ENCODE results near the gene PTH1R. TPM values are rescaled to one million over a fixed set of nuclear protein-coding genes. Genes with fewer than 3 reads are reported as not detected.

The PTH1R gene
- total RNA-seq, 1 experiment from 2014 or later: 1.0 TPM

GRCh38 chr3:46876313-46877300, 914 bp upstream of the PTH1R start:
- H3K9ac ChIP-seq (ENCODE audit: extremely low read depth, insufficient read length, low read length): no peak overlapping the region
- no peak overlapping the region for H2BK20ac ChIP-seq (ENCODE audit: low read depth, low read length, poor library complexity, severe bottlenecking)
- H4K5ac ChIP-seq (ENCODE audit: insufficient read length, low read depth, low read length): no peak overlapping the region
- no peak overlapping the region for H3K56ac ChIP-seq (ENCODE audit: insufficient read length, low read depth, low read length)
- H3K4ac ChIP-seq (ENCODE audit: low read depth, low read length): no peak overlapping the region
- H4K91ac ChIP-seq (ENCODE audit: insufficient read length, low read depth, low read length): no peak overlapping the region
- no peak overlapping the region for H4K8ac ChIP-seq (replicated peaks; ENCODE audit: insufficient read length, low read depth, low read length)
- H3K23me2 ChIP-seq (ENCODE audit: insufficient read length, low read depth, low read length, poor library complexity, severe bottlenecking): no peaks in the 10 kb centered on the region
- no peaks in the 10 kb centered on the region for H3K79me1 ChIP-seq (ENCODE audit: insufficient read depth, low read depth, low read length, poor library complexity, severe bottlenecking)
- H3K18ac ChIP-seq (ENCODE audit: insufficient read length, low read depth, low read length): no peak overlapping the region
- Mint-ChIP-seq H3K4me3 (no peak overlapping the region), H3K4me1 (peaks cover 8 to 23% of the 10 kb centered on the region in 2 experiments), H3K36me3 (ENCODE audit: insufficient read depth in 1 of 3, low read depth in 3 of 3) (no peaks in the 10 kb centered on the region), H3K27me3 (ENCODE audit: low read depth) (peaks cover 96% of the 10 kb centered on the region), H3K27ac (no peak overlapping the region), H3K9me3 (no peaks in the 10 kb centered on the region)
- H3K27me3 ChIP-seq (ENCODE audit: insufficient read depth, low read length): peaks cover 30% of the 10 kb centered on the region
- H4K20me1 ChIP-seq (ENCODE audit: control insufficient read depth, insufficient read depth, insufficient read length): no peaks in the 10 kb centered on the region
- H2AK5ac ChIP-seq (ENCODE audit: insufficient read length, low read length): no peak overlapping the region
- TF ChIP-seq CTCF (conservative IDR thresholded peaks at IDR 0.05): no peak
- no peak for DNase-seq
- no CpG with 5 or more reads among the region's 10 CpGs for WGBS (ENCODE audit: extremely low coverage, insufficient read length, low lambda C conversion rate)
- no peak overlapping the region for H3K4me2 ChIP-seq (ENCODE audit: insufficient read depth, insufficient read length, low read length)
- H2BK120ac ChIP-seq (ENCODE audit: low read depth, low read length, poor library complexity, severe bottlenecking): no peak overlapping the region
- no peaks in the 10 kb centered on the region for H3K4me1 ChIP-seq (ENCODE audit: insufficient read depth, low read length)
- no peak overlapping the region for H3T11ph ChIP-seq (ENCODE audit: low read length)
- H2BK15ac ChIP-seq (ENCODE audit: low read depth, low read length): no peak overlapping the region
- no peak overlapping the region for H2BK5ac ChIP-seq (ENCODE audit: insufficient read length, low read length)
- no peak overlapping the region for H3K23ac ChIP-seq (ENCODE audit: insufficient read length, low read depth, low read length)
- no peak overlapping the region for H2BK12ac ChIP-seq (ENCODE audit: insufficient read length, low read depth, low read length)
- H3K27ac ChIP-seq (ENCODE audit: insufficient read length, low read depth, low read length): no peak overlapping the region
- H3K79me2 ChIP-seq (ENCODE audit: insufficient read depth, low read length): no peaks in the 10 kb centered on the region
- no peak overlapping the region for H2AFZ ChIP-seq (ENCODE audit: low read length)
- no peak overlapping the region; the same call in 1 of the 2 replicates for H3K14ac ChIP-seq (ENCODE audit: insufficient read depth, low read length)
- H3K9me3 ChIP-seq (ENCODE audit: control insufficient read depth, low read depth, low read length): no peaks in the 10 kb centered on the region

All from H9 (cell line).